ENCODE data around the gene FECH. TPM values are rescaled to one million over a fixed set of nuclear protein-coding genes. Genes with fewer than 3 reads are reported as not detected.

FECH gene
- total RNA-seq, 1 donor from 2014 or later, result 37.0 TPM

- Histone ChIP-seq H3K9me3 (replicated peaks) (no peaks in the 10 kb centered on the region), H3K27me3 (ENCODE audit: low read depth) (no peaks in the 10 kb centered on the region), H3K27ac (replicated peaks) (no peak overlapping the region), H3K4me1 (peaks cover 19% of the 10 kb centered on the region), H3K4me3 (no peak overlapping the region), H3K36me3 (peaks cover 46% of the 10 kb centered on the region)
- TF ChIP-seq, protein P1, sequence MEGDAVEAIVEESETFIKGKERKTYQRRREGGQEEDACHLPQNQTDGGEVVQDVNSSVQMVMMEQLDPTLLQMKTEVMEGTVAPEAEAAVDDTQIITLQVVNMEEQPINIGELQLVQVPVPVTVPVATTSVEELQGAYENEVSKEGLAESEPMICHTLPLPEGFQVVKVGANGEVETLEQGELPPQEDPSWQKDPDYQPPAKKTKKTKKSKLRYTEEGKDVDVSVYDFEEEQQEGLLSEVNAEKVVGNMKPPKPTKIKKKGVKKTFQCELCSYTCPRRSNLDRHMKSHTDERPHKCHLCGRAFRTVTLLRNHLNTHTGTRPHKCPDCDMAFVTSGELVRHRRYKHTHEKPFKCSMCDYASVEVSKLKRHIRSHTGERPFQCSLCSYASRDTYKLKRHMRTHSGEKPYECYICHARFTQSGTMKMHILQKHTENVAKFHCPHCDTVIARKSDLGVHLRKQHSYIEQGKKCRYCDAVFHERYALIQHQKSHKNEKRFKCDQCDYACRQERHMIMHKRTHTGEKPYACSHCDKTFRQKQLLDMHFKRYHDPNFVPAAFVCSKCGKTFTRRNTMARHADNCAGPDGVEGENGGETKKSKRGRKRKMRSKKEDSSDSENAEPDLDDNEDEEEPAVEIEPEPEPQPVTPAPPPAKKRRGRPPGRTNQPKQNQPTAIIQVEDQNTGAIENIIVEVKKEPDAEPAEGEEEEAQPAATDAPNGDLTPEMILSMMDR (IDR thresholded peaks at IDR 0.05; ENCODE audit: borderline replicate concordance), result no peak
- intact Hi-C loops (cut with micrococcal nuclease), result no loop called here
- no peak for DNase-seq
These were observed 5.1 kb downstream of the FECH start for GRCh38 chr18:57581301-57581934.

- Histone ChIP-seq H3K9me3 (replicated peaks) (no peaks in the 10 kb centered on the region), H3K36me3 (peaks cover 60% of the 10 kb centered on the region), H3K4me3 (no peak overlapping the region), H3K4me1 (peaks cover 4% of the 10 kb centered on the region), H3K27me3 (ENCODE audit: low read depth) (no peaks in the 10 kb centered on the region), H3K27ac (replicated peaks) (no peak overlapping the region)
- TF ChIP-seq, protein P1 (IDR thresholded peaks at IDR 0.05; ENCODE audit: borderline replicate concordance), result no peak
- intact Hi-C loops (cut with micrococcal nuclease), result no loop called here
- DNase-seq, result no peak
These were observed 6.6 kb downstream of the FECH start for GRCh38 chr18:57579934-57580333.

DNA sequence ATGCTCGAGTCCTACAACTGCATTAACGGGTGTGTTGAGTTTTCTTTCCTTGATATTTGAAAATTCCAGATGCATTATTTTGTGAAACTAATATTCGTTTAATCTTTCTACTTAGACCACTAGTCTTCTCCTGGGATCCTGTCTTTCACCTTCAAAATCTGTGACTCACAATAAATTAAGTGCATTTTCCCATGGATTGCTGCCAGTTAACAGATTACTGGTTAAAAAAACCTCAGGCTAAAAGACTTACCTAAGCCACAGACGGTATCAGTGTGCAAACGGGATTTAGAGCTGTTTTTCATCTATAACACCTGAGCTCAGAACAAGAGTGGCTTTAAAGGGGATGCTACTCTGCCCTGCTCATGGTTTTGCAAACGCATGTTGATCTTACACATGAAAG, 10.2 kb downstream of the FECH start:
- DNase-seq, result no peak
- TF ChIP-seq, protein P1 (IDR thresholded peaks at IDR 0.05; ENCODE audit: borderline replicate concordance), result no peak
- H3K27me3 ChIP-seq (ENCODE audit: low read depth), result no peaks in the 10 kb centered on the region
- no peak overlapping the region for H3K27ac ChIP-seq (replicated peaks)
- no peaks in the 10 kb centered on the region for H3K9me3 ChIP-seq (replicated peaks)
- H3K4me1 ChIP-seq, result no peaks in the 10 kb centered on the region
- peaks cover 84% of the 10 kb centered on the region for H3K36me3 ChIP-seq
- intact Hi-C loops (cut with micrococcal nuclease), result no loop called here
- no peak overlapping the region for H3K4me3 ChIP-seq

DNA sequence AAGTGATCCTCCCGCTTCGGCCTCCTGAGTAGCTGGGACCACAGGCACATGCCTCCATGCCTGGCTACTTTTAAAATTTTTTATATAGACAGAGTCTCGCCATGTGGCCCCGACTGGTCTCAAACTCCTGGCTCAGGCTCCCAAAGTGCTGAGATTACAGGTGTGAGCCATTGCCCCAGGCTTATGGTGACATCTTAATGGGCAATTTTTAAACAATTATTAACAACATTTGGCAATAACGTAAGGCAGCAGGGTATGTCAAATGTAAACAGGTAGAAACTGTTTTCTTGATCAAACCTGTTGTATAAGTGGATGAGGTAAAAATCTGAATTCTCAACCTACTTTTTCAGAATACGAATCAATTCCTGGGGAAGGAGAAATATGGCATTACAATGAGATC, 11.0 kb downstream of the FECH start:
- H3K9me3 ChIP-seq (replicated peaks), result no peaks in the 10 kb centered on the region
- peaks cover 91% of the 10 kb centered on the region for H3K36me3 ChIP-seq
- H3K27me3 ChIP-seq (ENCODE audit: low read depth), result no peaks in the 10 kb centered on the region
- DNase-seq, result no peak
- H3K27ac ChIP-seq (replicated peaks), result no peak overlapping the region
- intact Hi-C loops (cut with micrococcal nuclease), result no loop called here
- no peak overlapping the region for H3K4me3 ChIP-seq
- TF ChIP-seq, protein P1 (IDR thresholded peaks at IDR 0.05; ENCODE audit: borderline replicate concordance), result no peak
- no peaks in the 10 kb centered on the region for H3K4me1 ChIP-seq

GRCh38 chr18:57574866-57575265, 11.6 kb downstream of the FECH start:
- no peak overlapping the region for H3K27ac ChIP-seq (replicated peaks)
- H3K4me1 ChIP-seq, result no peaks in the 10 kb centered on the region
- H3K9me3 ChIP-seq (replicated peaks), result no peaks in the 10 kb centered on the region
- intact Hi-C loops (cut with micrococcal nuclease), result no loop called here
- no peak for DNase-seq
- no peaks in the 10 kb centered on the region for H3K27me3 ChIP-seq (ENCODE audit: low read depth)
- H3K4me3 ChIP-seq, result no peak overlapping the region
- peaks cover 94% of the 10 kb centered on the region for H3K36me3 ChIP-seq
- TF ChIP-seq, protein P1 (IDR thresholded peaks at IDR 0.05; ENCODE audit: borderline replicate concordance), result no peak
